Upper lobe of left lung (tissue), 4 donors: ENCODE measurements around the gene PREX1.

Experiments used
- CTCF ChIP-seq, 6 experiments: fragments of 450-650 bp in 4 of 6; fragments of 200-600 bp in 2 of 6; sonication (generic) in 2 of 6; IDR thresholded peaks; one replicate each; pipeline ENCODE4 v1.5.1; 2016 to 2019; ENCODE audit warnings: antibody characterized with exemption in 6 of 6
- EP300 ChIP-seq, 4 donors: sonication (generic); formaldehyde crosslinking; IDR thresholded peaks; one replicate each; pipeline ENCODE4 v1.5.1; 2017; ENCODE audit warnings: antibody characterized with exemption in 4 of 4, control low read depth in 2 of 4
- POLR2A ChIP-seq, 4 donors: fragments of 450-650 bp; IDR thresholded peaks; one replicate each; pipeline ENCODE4 v1.5.1; 2016 to 2017; ENCODE audit warnings: antibody characterized with exemption in 4 of 4, mild to moderate bottlenecking in 2 of 4

GRCh38 chr20:48866936-48867335 lies 39.1 kb upstream of the PREX1 start:
- TF ChIP-seq CTCF (IDR thresholded peaks at IDR 0.05), result no peak
- TF ChIP-seq POLR2A (IDR thresholded peaks at IDR 0.05), result no peak
- no peak for TF ChIP-seq EP300 (IDR thresholded peaks at IDR 0.05)
